PC-3 (cell line): ENCODE measurements around the gene DLG2. TPM values are rescaled to one million over a fixed set of nuclear protein-coding genes. Genes with fewer than 3 reads are reported as not detected.

Experiments
- ATAC-seq: fragments of 200-7000 bp; cut with Tn5 transposase; 2 replicates; pipeline ENCODE4 v1.9.1; 2020; ENCODE audit warnings: mild to moderate bottlenecking, moderate library complexity
- BruUV-seq: library from RNA; stranded (reverse); fragments of 400-500 nt; replicated peaks from 2 replicates; lab custom pipeline; 2021; lab: Mats Ljungman, UMichigan
- CTCF ChIA-PET: fragments of 300-600 bp; sonication (Branson Sonifier 250); formaldehyde crosslinking; loops from one replicate; lab custom pipeline; 2022; ENCODE audit warnings: antibody characterized with exemption; lab: Charles Lee
- POLR2A ChIA-PET: fragments of 300-600 bp; sonication (Branson Sonifier 250); formaldehyde crosslinking; loops from one replicate; lab custom pipeline; 2022; ENCODE audit warnings: antibody characterized with exemption; ENCODE audit not compliant: unreplicated experiment; lab: Charles Lee
- DNase-seq: peaks from one replicate; pipeline ENCODE4 v3.0.0-alpha.2; 2015
- H2AFZ ChIP-seq: fragments of 300-600 bp; sonication (generic); 2 replicates; pipeline ENCODE4 v1.6.0; 2016; ENCODE audit warnings: antibody characterized with exemption, low read length
- H3F3A ChIP-seq: fragments of 300-600 bp; sonication (generic); one replicate; pipeline ENCODE4 v1.6.0; 2017; ENCODE audit warnings: antibody characterized with exemption, low read length, control low read depth, mild to moderate bottlenecking; ENCODE audit not compliant: unreplicated experiment
- H3K27ac ChIP-seq: fragments of 300-600 bp; sonication (generic); 2 replicates; pipeline ENCODE4 v1.5.1; 2016; ENCODE audit warnings: mild to moderate bottlenecking, low read length
- H3K27me3 ChIP-seq: fragments of 300-600 bp; sonication (generic); 2 replicates; pipeline ENCODE4 v1.6.1; 2016; ENCODE audit warnings: low read length, mixed read lengths
- H3K36me3 ChIP-seq: fragments of 300-600 bp; sonication (generic); 2 replicates; pipeline ENCODE4 v1.6.1; 2016; ENCODE audit warnings: low read depth, mixed run types, low read length, mixed read lengths
- H3K4me1 ChIP-seq: fragments of 300-600 bp; sonication (generic); 2 replicates; pipeline ENCODE4 v1.5.1; 2016; ENCODE audit warnings: low read length; ENCODE audit not compliant: insufficient read depth
- H3K4me2 ChIP-seq: fragments of 300-600 bp; sonication (generic); 2 replicates; pipeline ENCODE4 v1.6.0; 2016; ENCODE audit warnings: low read length
- H3K4me3 ChIP-seq: fragments of 300-600 bp; sonication (generic); 2 replicates; pipeline ENCODE4 v1.5.1; 2016; ENCODE audit warnings: mild to moderate bottlenecking, low read length, mixed read lengths
- H3K79me2 ChIP-seq: fragments of 300-600 bp; sonication (generic); 2 replicates; pipeline ENCODE4 v1.6.1; 2017; ENCODE audit warnings: low read length, mixed read lengths
- H3K9ac ChIP-seq: fragments of 300-600 bp; sonication (generic); 2 replicates; pipeline ENCODE4 v1.6.0; 2016; ENCODE audit warnings: mild to moderate bottlenecking, low read length
- H3K9me2 ChIP-seq: fragments of 300-600 bp; sonication (generic); replicated peaks from 2 replicates; pipeline ENCODE4 v1.6.1; 2016; ENCODE audit warnings: mixed run types, low read length, mixed read lengths
- H3K9me3 ChIP-seq: fragments of 300-600 bp; sonication (generic); 2 replicates; pipeline ENCODE4 v1.6.1; 2016; ENCODE audit warnings: low read length, mixed read lengths
- H4K20me1 ChIP-seq: fragments of 300-600 bp; sonication (generic); 2 replicates; pipeline ENCODE4 v1.6.1; 2016; ENCODE audit warnings: low read length, mixed read lengths
- EZH2 ChIP-seq: fragments of 300-600 bp; sonication (generic); IDR thresholded peaks from one replicate; pipeline ENCODE4 v1.6.1; 2017; ENCODE audit warnings: antibody characterized with exemption, mild to moderate bottlenecking, low read length; ENCODE audit not compliant: unreplicated experiment
- EZH2phosphoT487 ChIP-seq: fragments of 300-600 bp; sonication (generic); IDR thresholded peaks from 2 replicates; pipeline ENCODE4 v1.6.1; 2018; ENCODE audit warnings: mild to moderate bottlenecking, antibody characterized with exemption, low read length, borderline replicate concordance
- intact Hi-C: fragments of 100-400 bp; cut with micrococcal nuclease; formaldehyde crosslinking; loops from 2 replicates; pipeline ENCODE4 v1.9.0; 2023
- total RNA-seq: library from RNA; depleted of rRNA; stranded (reverse); fragments of >200 nt; gene quantifications from 2 replicates; pipeline ENCODE4 v1.2.3, GENCODE V29; 2014
- TF ChIP-seq, protein P1 (sequence below): fragments of 300-600 bp; sonication (generic); conservative IDR thresholded peaks from 2 replicates; pipeline ENCODE4 v1.5.1; 2017; ENCODE audit warnings: antibody characterized with exemption, low read depth, mild to moderate bottlenecking, low read length

DLG2 gene
- total RNA-seq, 1 experiment from 2014 or later: 0.58 TPM

DNA sequence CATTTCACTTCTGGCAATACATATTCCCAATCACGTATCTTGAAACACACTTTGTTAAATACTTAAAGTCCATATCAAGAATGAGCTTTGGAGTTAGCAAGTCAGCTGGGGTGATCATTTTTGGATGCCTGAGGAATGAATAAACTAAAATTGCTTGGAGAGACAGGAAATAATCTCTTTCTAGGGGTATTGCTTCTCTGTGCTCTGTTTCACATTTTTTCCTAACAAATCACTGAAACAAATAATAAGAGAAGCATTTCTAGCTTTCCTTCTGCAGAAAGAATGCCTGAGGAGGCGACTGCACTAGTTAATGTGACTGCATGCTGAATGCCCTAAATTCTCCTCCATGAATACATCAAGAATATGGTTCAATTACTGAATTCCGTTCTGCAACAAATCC lies 1799.6 kb downstream of the DLG2 start:
- Histone ChIP-seq H3K4me1 (no peaks in the 10 kb centered on the region), H3K9ac (no peak overlapping the region), H3K27ac (no peak overlapping the region), H3K27me3 (peaks cover 21% of the 10 kb centered on the region), H2AFZ (no peak overlapping the region), H3K79me2 (no peaks in the 10 kb centered on the region), H3K9me2 (no peaks in the 10 kb centered on the region), H3K36me3 (no peaks in the 10 kb centered on the region), H3K4me3 (no peak overlapping the region), H3F3A (no peaks in the 10 kb centered on the region), H4K20me1 (no peaks in the 10 kb centered on the region), H3K4me2 (no peak overlapping the region), H3K9me3 (no peaks in the 10 kb centered on the region)
- BruUV-seq: no TSS peak
- TF ChIP-seq, protein P1, sequence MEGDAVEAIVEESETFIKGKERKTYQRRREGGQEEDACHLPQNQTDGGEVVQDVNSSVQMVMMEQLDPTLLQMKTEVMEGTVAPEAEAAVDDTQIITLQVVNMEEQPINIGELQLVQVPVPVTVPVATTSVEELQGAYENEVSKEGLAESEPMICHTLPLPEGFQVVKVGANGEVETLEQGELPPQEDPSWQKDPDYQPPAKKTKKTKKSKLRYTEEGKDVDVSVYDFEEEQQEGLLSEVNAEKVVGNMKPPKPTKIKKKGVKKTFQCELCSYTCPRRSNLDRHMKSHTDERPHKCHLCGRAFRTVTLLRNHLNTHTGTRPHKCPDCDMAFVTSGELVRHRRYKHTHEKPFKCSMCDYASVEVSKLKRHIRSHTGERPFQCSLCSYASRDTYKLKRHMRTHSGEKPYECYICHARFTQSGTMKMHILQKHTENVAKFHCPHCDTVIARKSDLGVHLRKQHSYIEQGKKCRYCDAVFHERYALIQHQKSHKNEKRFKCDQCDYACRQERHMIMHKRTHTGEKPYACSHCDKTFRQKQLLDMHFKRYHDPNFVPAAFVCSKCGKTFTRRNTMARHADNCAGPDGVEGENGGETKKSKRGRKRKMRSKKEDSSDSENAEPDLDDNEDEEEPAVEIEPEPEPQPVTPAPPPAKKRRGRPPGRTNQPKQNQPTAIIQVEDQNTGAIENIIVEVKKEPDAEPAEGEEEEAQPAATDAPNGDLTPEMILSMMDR: no peak
- no peak for TF ChIP-seq EZH2phosphoT487
- no peak for TF ChIP-seq EZH2
- ATAC-seq (no peak), DNase-seq (no peak)
- intact Hi-C loops: no loop called here
- ChIA-PET CTCF (no interaction called here), POLR2A (no interaction called here)

- no peaks in the 10 kb centered on the region for H3K9me2 ChIP-seq
- H3K36me3 ChIP-seq: no peaks in the 10 kb centered on the region
- no peaks in the 10 kb centered on the region for H3K4me1 ChIP-seq
- DNase-seq (no peak), ATAC-seq (no peak)
- no peak overlapping the region for H3K27ac ChIP-seq
- ChIA-PET POLR2A (no interaction called here), CTCF (no interaction called here)
- no peaks in the 10 kb centered on the region for H3F3A ChIP-seq
- BruUV-seq: no TSS peak
- no peaks in the 10 kb centered on the region for H3K9me3 ChIP-seq
- peaks cover 24% of the 10 kb centered on the region for H3K27me3 ChIP-seq
- no peak overlapping the region for H3K4me3 ChIP-seq
- no peak overlapping the region for H2AFZ ChIP-seq
- H3K9ac ChIP-seq: no peak overlapping the region
- H3K79me2 ChIP-seq: no peaks in the 10 kb centered on the region
- no peak overlapping the region for H3K4me2 ChIP-seq
- H4K20me1 ChIP-seq: no peaks in the 10 kb centered on the region
- intact Hi-C loops: no loop called here
- no peak for TF ChIP-seq EZH2
- TF ChIP-seq EZH2phosphoT487: no peak
- TF ChIP-seq, protein P1: no peak
Observed at GRCh38 chr11:83826078-83826477, 1801.1 kb downstream of the DLG2 start.

DNA sequence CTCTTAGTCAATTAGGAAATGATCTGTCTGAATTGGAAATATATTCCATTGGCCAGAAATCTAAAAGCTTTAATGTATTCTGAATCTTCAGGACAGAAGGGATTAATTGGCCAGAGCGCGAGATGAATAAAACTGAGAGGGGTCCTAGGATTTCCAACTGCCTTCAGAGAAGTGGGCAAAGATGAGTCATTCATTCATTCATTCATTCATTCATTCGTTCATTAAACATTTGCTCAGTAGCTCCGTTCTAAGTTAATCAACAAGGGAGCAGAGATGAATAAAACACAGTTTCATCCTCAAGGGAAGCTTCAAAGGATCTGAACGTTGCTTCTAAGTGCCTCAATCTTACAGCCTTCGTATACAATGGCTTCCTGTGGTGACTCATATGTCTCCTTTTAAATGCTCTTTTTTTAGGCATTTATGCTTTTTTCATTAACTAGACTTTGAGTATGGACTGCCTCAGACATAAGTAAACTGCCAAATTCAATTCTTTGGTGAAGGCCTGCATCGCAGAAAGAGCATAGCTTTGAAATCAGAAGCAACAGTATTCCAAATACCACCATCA lies 1803.6 kb downstream of the DLG2 start:
- no peak for DNase-seq
- Histone ChIP-seq H3K4me3 (no peak overlapping the region), H3K4me1 (no peaks in the 10 kb centered on the region; the same call in 1 of the 2 replicates), H3K4me2 (no peak overlapping the region), H3K36me3 (no peaks in the 10 kb centered on the region), H3K9me2 (no peaks in the 10 kb centered on the region), H2AFZ (no peak overlapping the region), H3K9me3 (no peaks in the 10 kb centered on the region), H3K27me3 (peaks cover 14% of the 10 kb centered on the region), H3K9ac (no peak overlapping the region), H4K20me1 (no peaks in the 10 kb centered on the region), H3F3A (no peaks in the 10 kb centered on the region), H3K79me2 (no peaks in the 10 kb centered on the region), H3K27ac (no peak overlapping the region)
- ATAC-seq: no peak
- TF ChIP-seq EZH2phosphoT487: no peak
- no peak for TF ChIP-seq EZH2
- TF ChIP-seq, protein P1: no peak
- BruUV-seq: no TSS peak
- ChIA-PET POLR2A (no interaction called here), CTCF (interaction anchor here (0.7 kb wide), 1 partner anchor 248 kb away, joined by 7 read pairs; no protein-coding TSS in a partner anchor)
- intact Hi-C loops: loop anchor here (5.0 kb wide), 1 partner anchor 1141 kb away; no protein-coding TSS in a partner anchor
